Adrenal gland (tissue), 12 donors: ENCODE data around the gene CAMTA1. TPM values are rescaled to one million over a fixed set of nuclear protein-coding genes. Genes with fewer than 3 reads are reported as not detected.

Source experiments
- DNase-seq, 7 donors: peaks; one replicate each; pipeline ENCODE4 v3.0.0-alpha.2; 2019 to 2020
- H3K27ac ChIP-seq, 5 donors: fragments of 200-600 bp; sonication (generic) in 4 of 5; 1 replicate in 3 of 5; 2 replicates in 2 of 5; pipeline versions ENCODE4 v1.5.1 to v1.8.0; 2016 to 2020; ENCODE audit warnings: mild to moderate bottlenecking in 1 of 5
- H3K27me3 ChIP-seq: fragments of 200-600 bp; 2 replicates; pipeline ENCODE4 v1.8.0; 2021
- H3K36me3 ChIP-seq, 2 donors: fragments of 200-600 bp; replicated peaks in 1 of 2; 1 replicate in 1 of 2; 2 replicates in 1 of 2; pipeline versions ENCODE4 v1.5.1 to v1.8.0; 2018 to 2022
- H3K4me1 ChIP-seq, 2 donors: fragments of 200-600 bp; replicated peaks in 1 of 2; 1 replicate in 1 of 2; 2 replicates in 1 of 2; pipeline versions ENCODE4 v1.5.1 to v1.8.0; 2018 to 2021
- H3K4me3 ChIP-seq, 4 donors: fragments of 200-600 bp; sonication (generic) in 3 of 4; one replicate each; pipeline ENCODE4 v1.5.1; 2016 to 2018
- H3K9me3 ChIP-seq, 3 donors: fragments of 200-600 bp; sonication (generic) in 1 of 3; replicated peaks in 1 of 3; 1 replicate in 2 of 3; 2 replicates in 1 of 3; pipeline versions ENCODE4 v1.5.1 to v1.8.0; 2016 to 2021
- POLR2A ChIP-seq, 2 donors: fragments of 450-650 bp; IDR thresholded peaks; one replicate each; pipeline ENCODE4 v1.6.1; 2017; ENCODE audit warnings: antibody characterized with exemption in 2 of 2, mild to moderate bottlenecking in 2 of 2, moderate library complexity in 1 of 2
- WGBS, 4 donors: extraction: QIAGEN DNeasy Blood & Tissue Kit in 2 of 4; methylation state at CpG; one replicate each; pipeline versions ENCODE4 v1.1.5 to v1.1.7; 2013 to 2017; 5-methylcytosine and 5-hydroxymethylcytosine counted together
- intact Hi-C, 2 donors: fragments of 100-400 bp; cut with DNase I; formaldehyde crosslinking; loops; one replicate each; pipeline versions ENCODE4 v1.14.1 to v1.15.0; 2022 to 2023
- polyA plus RNA-seq, 3 donors: library from polyadenylated mRNA; stranded (reverse); fragments of 200-250 nt in 2 of 3; fragments of 350-450 nt in 1 of 3; fragmentation: Illumina TruSeq in 1 of 3; extraction: RNeasy Lipid Tissue Mini Kit (QIAGEN cat#74804) in 1 of 3; gene quantifications; one replicate each; pipeline ENCODE4 v1.2.3, GENCODE V29; 2013 to 2014
- total RNA-seq, 9 donors: library from RNA; depleted of rRNA in 4 of 9; stranded (reverse); fragments of >200 nt in 4 of 9; fragments of 120-200 nt in 1 of 9; fragmentation: NEBNext Ultra II Directional in 1 of 9; extraction: Animal tissue kit (Norgen Biotek cat#: 25700) in 1 of 9; gene quantifications; one replicate each; pipeline versions ENCODE4 v1.1.0 to v1.2.4, GENCODE V29; 2013 to 2023
- TF ChIP-seq, protein P1 (sequence below), 6 experiments: fragments of 450-650 bp in 4 of 6; fragments of 200-600 bp in 2 of 6; sonication (generic) in 1 of 6; IDR thresholded peaks; 1 replicate in 5 of 6; 2 replicates in 1 of 6; pipeline versions ENCODE4 v1.5.1 to v1.8.0; 2016 to 2021; ENCODE audit warnings: antibody characterized with exemption in 6 of 6, mild to moderate bottlenecking in 2 of 6, moderate library complexity in 1 of 6
- donor health status: healthy with polysubstance abuse.
- donor health status: Bipolar disorder and iron deficiency.
- donor health status: DM: yes; HTN: yes; CAD: no.
- donor health status: DM: no; HTN: no; CAD: no.
- donor health status: DM: no; HTN: no; CAD: no.
- donor health status: DM: yes; HTN: yes; CAD: no.

Gene CAMTA1
- total and polyA plus RNA-seq, 12 donors = 62.9 to 141 (median 96.9) TPM

DNA sequence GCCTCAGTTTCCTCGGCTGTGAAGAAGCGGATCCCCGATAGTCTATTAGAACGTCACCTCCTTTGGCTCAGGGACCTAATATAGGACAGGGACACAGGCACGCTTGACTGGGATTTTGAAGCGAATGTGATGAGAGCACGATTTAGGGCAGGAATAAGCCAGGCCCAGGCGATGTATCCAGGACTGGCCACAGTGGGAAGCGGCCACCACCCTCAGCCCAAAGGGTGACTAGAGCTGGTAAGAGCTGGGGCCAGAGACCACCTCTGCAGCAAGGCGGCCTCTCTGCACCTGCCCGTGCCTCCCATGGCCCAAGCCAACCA, 885.9 kb downstream of the CAMTA1 start:
- TF ChIP-seq, protein P1, sequence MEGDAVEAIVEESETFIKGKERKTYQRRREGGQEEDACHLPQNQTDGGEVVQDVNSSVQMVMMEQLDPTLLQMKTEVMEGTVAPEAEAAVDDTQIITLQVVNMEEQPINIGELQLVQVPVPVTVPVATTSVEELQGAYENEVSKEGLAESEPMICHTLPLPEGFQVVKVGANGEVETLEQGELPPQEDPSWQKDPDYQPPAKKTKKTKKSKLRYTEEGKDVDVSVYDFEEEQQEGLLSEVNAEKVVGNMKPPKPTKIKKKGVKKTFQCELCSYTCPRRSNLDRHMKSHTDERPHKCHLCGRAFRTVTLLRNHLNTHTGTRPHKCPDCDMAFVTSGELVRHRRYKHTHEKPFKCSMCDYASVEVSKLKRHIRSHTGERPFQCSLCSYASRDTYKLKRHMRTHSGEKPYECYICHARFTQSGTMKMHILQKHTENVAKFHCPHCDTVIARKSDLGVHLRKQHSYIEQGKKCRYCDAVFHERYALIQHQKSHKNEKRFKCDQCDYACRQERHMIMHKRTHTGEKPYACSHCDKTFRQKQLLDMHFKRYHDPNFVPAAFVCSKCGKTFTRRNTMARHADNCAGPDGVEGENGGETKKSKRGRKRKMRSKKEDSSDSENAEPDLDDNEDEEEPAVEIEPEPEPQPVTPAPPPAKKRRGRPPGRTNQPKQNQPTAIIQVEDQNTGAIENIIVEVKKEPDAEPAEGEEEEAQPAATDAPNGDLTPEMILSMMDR (IDR thresholded peaks at IDR 0.05) = no peak
- TF ChIP-seq POLR2A (IDR thresholded peaks at IDR 0.05) = no peak
- intact Hi-C loops = no loop called here
- WGBS, 4 donors = 86 to 93% (median 88%) methylated on average over 3 to 11 of the region's 11 CpGs

DNA sequence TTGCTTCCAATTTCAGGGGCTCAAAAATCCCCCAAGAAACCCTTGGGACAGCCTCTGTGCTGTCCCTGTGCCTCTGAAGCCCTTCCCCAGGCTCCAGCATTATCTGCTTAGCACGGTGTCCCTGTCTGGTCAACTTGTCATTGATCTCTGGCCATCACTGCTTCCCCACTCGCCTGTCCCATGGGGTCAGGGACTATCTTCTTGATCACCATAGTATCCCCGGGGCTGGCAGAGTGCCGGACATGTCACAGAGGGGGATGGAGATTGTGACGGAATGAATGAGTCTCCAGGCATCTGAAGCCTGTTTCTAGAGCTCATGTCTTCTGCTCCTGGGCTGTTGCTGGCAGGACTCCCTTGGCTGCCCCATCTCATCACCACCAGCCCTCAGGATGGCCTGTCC, 886.4 kb downstream of the CAMTA1 start:
- no peak for TF ChIP-seq POLR2A (IDR thresholded peaks at IDR 0.05)
- TF ChIP-seq, protein P1 (IDR thresholded peaks at IDR 0.05) = no peak
- peak overlapping the region in 1 of 5 donors; percentile 85 for H3K27ac ChIP-seq
- H3K36me3 ChIP-seq = no peaks in the 10 kb centered on the region
- 49 to 76% (median 74%) methylated on average over 4 to 5 of the region's 5 CpGs for WGBS, 4 donors
- H3K9me3 ChIP-seq = no peaks in the 10 kb centered on the region
- intact Hi-C loops = no loop called here
- H3K4me3 ChIP-seq = no peak overlapping the region
- DNase-seq = no peak
- no peaks in the 10 kb centered on the region for H3K4me1 ChIP-seq
- H3K27me3 ChIP-seq = no peaks in the 10 kb centered on the region

More for the DNA sequence above, 885.9 kb downstream of the CAMTA1 start:
- Histone ChIP-seq H3K4me3 (no peak overlapping the region), H3K9me3 (no peaks in the 10 kb centered on the region), H3K27me3 (no peaks in the 10 kb centered on the region), H3K36me3 (no peaks in the 10 kb centered on the region), H3K4me1 (no peaks in the 10 kb centered on the region), H3K27ac (peak overlapping the region in 1 of 5 donors; percentile 85)
- no peak for DNase-seq

DNA sequence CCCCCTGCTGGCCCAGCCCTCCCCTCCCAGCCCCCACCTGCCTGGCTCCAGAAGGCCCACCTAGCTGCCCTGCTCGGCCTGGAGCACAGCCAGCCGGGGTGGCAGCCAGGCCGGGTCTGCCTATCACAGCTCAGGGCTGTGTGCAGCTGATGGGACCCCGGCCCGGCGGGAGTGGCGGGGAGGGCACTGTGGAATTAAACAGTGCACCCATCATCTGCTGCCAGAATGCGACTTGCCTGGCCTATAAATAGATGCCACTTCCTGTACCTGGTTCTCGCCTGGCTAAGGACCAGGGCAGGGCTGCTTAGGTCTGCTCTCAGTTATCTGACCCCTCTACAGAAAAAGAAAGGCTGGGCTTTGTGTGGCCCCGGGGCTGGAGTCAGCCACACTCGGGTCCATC, 887.6 kb downstream of the CAMTA1 start:
- WGBS, 4 donors = 50 to 85% (median 67%) methylated on average over 2 to 11 of the region's 11 CpGs; no CpG with 5 or more reads in 1 of the 4 donors
- Histone ChIP-seq H3K4me1 (no peaks in the 10 kb centered on the region), H3K4me3 (no peak overlapping the region), H3K9me3 (no peaks in the 10 kb centered on the region), H3K27me3 (no peaks in the 10 kb centered on the region), H3K27ac (peak overlapping the region in 1 of 5 donors; percentile 34), H3K36me3 (no peaks in the 10 kb centered on the region)
- TF ChIP-seq, protein P1 (IDR thresholded peaks at IDR 0.05) = no peak
- no peak for TF ChIP-seq POLR2A (IDR thresholded peaks at IDR 0.05)
- intact Hi-C loops = no loop called here
- DNase-seq = no peak

DNA sequence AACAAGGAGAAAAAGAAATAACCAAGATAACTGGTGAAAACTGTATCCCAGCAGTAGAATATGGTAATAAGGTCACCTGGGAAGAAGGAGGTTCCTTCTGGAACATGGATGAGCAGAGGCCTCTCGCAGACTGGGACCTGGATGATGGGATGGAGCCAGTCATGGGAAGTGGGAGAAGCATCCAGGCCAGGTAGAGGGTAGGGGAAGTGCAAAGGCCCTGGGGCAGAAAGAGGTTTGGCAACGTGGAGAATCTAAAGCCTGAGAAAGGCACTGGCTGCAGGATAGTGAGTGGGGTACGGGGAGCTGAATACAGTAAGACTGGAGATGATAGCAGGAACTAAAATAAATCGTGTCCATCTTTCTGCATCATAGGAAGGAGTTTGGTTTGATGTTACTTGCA, 889.7 kb downstream of the CAMTA1 start:
- Histone ChIP-seq H3K27ac (no peak overlapping the region), H3K27me3 (no peaks in the 10 kb centered on the region), H3K9me3 (no peaks in the 10 kb centered on the region), H3K36me3 (no peaks in the 10 kb centered on the region), H3K4me3 (no peak overlapping the region), H3K4me1 (peaks cover 0 to 7% of the 10 kb centered on the region in 2 donors)
- 73 to 78% (median 77%) methylated on average over 4 of the region's 4 CpGs for WGBS, 4 donors
- intact Hi-C loops = no loop called here
- DNase-seq = no peak
- TF ChIP-seq, protein P1 (IDR thresholded peaks at IDR 0.05) = no peak
- TF ChIP-seq POLR2A (IDR thresholded peaks at IDR 0.05) = no peak
